ENCODE measurements around the gene PDK2. TPM values are rescaled to one million over a fixed set of nuclear protein-coding genes. Genes with fewer than 3 reads are reported as not detected.
A peak's percentile ranks its signal among the peaks of the same experiment; 100 is the strongest.

PDK2 gene
- total RNA-seq, 4 donors from 2014 or later, result 31.6 to 70.6 (median 58.1) TPM

DNA sequence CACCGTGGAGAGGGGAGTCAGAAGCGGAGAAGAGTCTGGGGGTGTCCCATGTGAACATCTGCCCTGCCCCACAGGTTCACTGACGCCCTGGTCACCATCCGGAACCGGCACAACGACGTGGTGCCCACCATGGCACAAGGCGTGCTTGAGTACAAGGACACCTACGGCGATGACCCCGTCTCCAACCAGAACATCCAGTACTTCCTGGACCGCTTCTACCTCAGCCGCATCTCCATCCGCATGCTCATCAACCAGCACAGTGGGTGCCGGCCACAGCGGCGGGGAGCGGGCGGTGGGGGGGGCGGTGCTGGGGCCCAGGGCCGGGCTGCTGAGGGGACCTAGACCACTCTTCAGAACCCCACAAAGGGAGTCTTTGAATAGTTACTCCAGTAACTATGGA is 10.7 kb downstream of the PDK2 start:
- H3K27ac ChIP-seq, result no peak overlapping the region
- TF ChIP-seq POLR2AphosphoS5 (IDR thresholded peaks at IDR 0.05) (no peak), POLR2A (IDR thresholded peaks at IDR 0.05) (no peak), EP300 (IDR thresholded peaks at IDR 0.05) (no peak)
- TF ChIP-seq, protein P1, sequence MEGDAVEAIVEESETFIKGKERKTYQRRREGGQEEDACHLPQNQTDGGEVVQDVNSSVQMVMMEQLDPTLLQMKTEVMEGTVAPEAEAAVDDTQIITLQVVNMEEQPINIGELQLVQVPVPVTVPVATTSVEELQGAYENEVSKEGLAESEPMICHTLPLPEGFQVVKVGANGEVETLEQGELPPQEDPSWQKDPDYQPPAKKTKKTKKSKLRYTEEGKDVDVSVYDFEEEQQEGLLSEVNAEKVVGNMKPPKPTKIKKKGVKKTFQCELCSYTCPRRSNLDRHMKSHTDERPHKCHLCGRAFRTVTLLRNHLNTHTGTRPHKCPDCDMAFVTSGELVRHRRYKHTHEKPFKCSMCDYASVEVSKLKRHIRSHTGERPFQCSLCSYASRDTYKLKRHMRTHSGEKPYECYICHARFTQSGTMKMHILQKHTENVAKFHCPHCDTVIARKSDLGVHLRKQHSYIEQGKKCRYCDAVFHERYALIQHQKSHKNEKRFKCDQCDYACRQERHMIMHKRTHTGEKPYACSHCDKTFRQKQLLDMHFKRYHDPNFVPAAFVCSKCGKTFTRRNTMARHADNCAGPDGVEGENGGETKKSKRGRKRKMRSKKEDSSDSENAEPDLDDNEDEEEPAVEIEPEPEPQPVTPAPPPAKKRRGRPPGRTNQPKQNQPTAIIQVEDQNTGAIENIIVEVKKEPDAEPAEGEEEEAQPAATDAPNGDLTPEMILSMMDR (IDR thresholded peaks at IDR 0.05), result no peak
- no peak overlapping the region for H3K4me3 ChIP-seq
- no peaks in the 10 kb centered on the region for H3K9me3 ChIP-seq
- H3K27me3 ChIP-seq, result no peaks in the 10 kb centered on the region
- no peak for ATAC-seq
- WGBS, 2 donors (ENCODE audit: low coverage in 1 of 2), result 85% methylated on average over 11 of the region's 21 CpGs; no CpG with 5 or more reads in 1 of the 2 donors
- H3K4me1 ChIP-seq, result peaks cover 7 to 42% (median 23%) of the 10 kb centered on the region in 3 donors
- H3K36me3 ChIP-seq, result peaks cover 0 to 85% of the 10 kb centered on the region in 2 donors

DNA sequence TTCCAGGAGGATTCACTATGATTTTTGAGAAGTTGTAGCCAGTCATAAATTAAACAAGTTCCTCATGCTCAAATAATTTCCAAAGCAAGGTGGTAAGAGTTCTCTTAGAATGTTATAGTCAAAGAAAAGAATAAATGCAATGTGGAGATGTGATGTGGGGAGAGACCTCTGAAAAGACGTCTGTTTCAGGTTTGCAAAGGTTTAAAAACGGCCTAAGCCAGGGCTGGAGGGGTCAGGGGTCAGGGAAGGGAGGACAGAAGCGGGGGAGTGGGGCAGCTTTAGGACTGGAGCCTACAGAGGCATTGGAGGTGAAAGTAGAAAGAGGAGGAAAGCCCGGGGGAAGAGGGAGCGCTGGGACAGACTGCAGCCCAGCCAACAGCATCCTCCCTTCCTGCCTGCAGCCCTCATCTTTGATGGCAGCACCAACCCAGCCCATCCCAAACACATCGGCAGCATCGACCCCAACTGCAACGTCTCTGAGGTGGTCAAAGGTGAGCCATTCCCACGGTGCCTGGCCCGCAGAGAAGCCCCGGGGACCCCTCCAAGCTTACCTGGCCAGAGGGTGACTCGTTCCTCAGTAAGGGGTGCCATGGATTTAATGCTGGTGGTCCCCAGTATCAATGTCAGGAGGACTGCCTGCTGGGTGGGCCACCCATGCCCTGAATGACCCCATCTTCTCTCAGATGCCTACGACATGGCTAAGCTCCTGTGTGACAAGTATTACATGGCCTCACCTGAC is 11.4 kb downstream of the PDK2 start:
- Histone ChIP-seq H3K27ac (no peak overlapping the region), H3K36me3 (peaks cover 0 to 84% of the 10 kb centered on the region in 2 donors), H3K9me3 (no peaks in the 10 kb centered on the region), H3K4me3 (no peak overlapping the region), H3K4me1 (peaks cover 7 to 42% (median 18%) of the 10 kb centered on the region in 3 donors), H3K27me3 (no peaks in the 10 kb centered on the region)
- TF ChIP-seq, protein P1 (IDR thresholded peaks at IDR 0.05), result no peak
- 31 to 59% methylated on average over 2 to 5 of the region's 13 CpGs for WGBS, 2 donors (ENCODE audit: low coverage in 1 of 2)
- ATAC-seq, result no peak

DNA sequence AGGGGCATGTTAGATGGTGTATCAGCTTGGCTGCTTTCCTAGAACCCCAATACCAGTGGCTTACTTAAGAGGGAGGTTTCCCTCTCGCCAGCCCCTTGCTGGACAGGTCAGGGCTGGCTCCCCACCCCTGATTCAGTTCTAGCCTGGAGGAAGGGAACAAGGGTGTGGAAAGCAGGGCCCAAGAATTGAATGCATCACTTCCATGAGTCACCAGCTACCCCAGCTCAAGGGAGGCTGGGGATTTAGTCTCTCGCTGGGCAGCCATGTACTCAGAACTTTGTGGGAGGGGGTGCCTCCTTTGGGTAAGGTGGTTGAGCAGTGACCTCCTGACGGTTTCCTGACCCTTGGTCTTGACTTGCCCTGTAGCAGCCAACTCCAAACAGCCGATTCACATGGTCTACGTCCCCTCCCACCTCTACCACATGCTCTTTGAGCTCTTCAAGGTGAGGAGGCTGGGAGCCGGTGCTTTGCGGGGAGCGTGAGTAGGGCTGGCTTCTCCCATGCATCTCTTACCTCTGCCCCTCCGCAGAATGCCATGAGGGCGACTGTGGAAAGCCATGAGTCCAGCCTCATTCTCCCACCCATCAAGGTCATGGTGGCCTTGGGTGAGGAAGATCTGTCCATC is 12.8 kb downstream of the PDK2 start:
- no peak for TF ChIP-seq POLR2AphosphoS5 (IDR thresholded peaks at IDR 0.05)
- TF ChIP-seq, protein P1 (IDR thresholded peaks at IDR 0.05), result no peak
- no peak for TF ChIP-seq POLR2A (IDR thresholded peaks at IDR 0.05)
- no peak for TF ChIP-seq EP300 (IDR thresholded peaks at IDR 0.05)
- ATAC-seq, result no peak
- WGBS, 2 donors (ENCODE audit: low coverage in 1 of 2), result 89% methylated on average over 4 of the region's 10 CpGs; no CpG with 5 or more reads in 1 of the 2 donors

DNA sequence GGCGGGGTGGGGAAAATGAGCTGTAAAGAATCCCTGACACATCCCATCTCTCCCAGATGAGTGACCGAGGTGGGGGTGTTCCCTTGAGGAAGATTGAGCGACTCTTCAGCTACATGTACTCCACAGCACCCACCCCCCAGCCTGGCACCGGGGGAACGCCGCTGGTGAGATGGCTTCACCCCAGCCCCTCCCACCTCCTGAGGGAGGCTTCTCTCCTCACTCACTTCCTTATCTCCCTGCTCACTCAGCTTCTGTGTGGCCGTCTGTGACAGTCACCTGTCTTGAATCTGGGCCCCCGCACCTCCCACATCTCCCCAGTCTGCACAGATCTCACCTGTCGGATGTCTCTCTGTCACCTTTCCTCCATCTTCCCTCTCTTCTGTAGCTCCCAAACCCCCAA is 13.4 kb downstream of the PDK2 start:
- ATAC-seq, result no peak
- Histone ChIP-seq H3K4me1 (peaks cover 4 to 42% (median 15%) of the 10 kb centered on the region in 3 donors), H3K9me3 (no peaks in the 10 kb centered on the region), H3K36me3 (peaks cover 0 to 79% of the 10 kb centered on the region in 2 donors), H3K4me3 (no peak overlapping the region), H3K27ac (peak overlapping the region in 1 of 4 donors; percentile 26), H3K27me3 (no peaks in the 10 kb centered on the region)
- TF ChIP-seq POLR2AphosphoS5 (IDR thresholded peaks at IDR 0.05), result no peak
- TF ChIP-seq POLR2A (IDR thresholded peaks at IDR 0.05), result no peak
- TF ChIP-seq, protein P1 (IDR thresholded peaks at IDR 0.05), result no peak
- no peak for TF ChIP-seq EP300 (IDR thresholded peaks at IDR 0.05)
- WGBS, 2 donors (ENCODE audit: low coverage in 1 of 2), result 62 to 100% methylated on average over 2 to 3 of the region's 9 CpGs

More for the DNA sequence above, 12.8 kb downstream of the PDK2 start:
- Histone ChIP-seq H3K4me3 (no peak overlapping the region), H3K27me3 (no peaks in the 10 kb centered on the region), H3K4me1 (peaks cover 4 to 42% (median 15%) of the 10 kb centered on the region in 3 donors), H3K27ac (peak overlapping the region in 1 of 4 donors; percentile 26), H3K9me3 (no peaks in the 10 kb centered on the region), H3K36me3 (peaks cover 0 to 82% of the 10 kb centered on the region in 2 donors)
